SU-DHL-6 (cell line): ENCODE data around the gene CCNF.

Source experiments
- H2AFZ ChIP-seq: fragments of 200-600 bp; sonication (generic); 2 replicates; pipeline ENCODE4 v1.6.1; 2014; ENCODE audit warnings: low read depth, mild to moderate bottlenecking, moderate library complexity, mixed read lengths, antibody characterized with exemption, low read length; ENCODE audit not compliant: severe bottlenecking
- H3F3A ChIP-seq: fragments of 200-600 bp; shearing (Covaris generic); 2 replicates; pipeline ENCODE4 v1.6.0; 2016; ENCODE audit warnings: antibody characterized with exemption, mild to moderate bottlenecking; ENCODE audit not compliant: insufficient read depth
- H3K27ac ChIP-seq: fragments of 200-600 bp; sonication (generic); 2 replicates; pipeline ENCODE4 v1.5.1; 2016; ENCODE audit warnings: low read depth, mild to moderate bottlenecking, low read length, moderate library complexity, mixed read lengths
- H3K27me3 ChIP-seq: fragments of 200-600 bp; sonication (generic), shearing (Covaris generic); 2 replicates; pipeline ENCODE4 v1.6.0; 2014; ENCODE audit warnings: mild to moderate bottlenecking, low read length
- H3K36me3 ChIP-seq: fragments of 200-600 bp; sonication (generic); 2 replicates; pipeline ENCODE4 v1.6.1; 2014; ENCODE audit warnings: mild to moderate bottlenecking, low read length, mixed read lengths
- H3K4me2 ChIP-seq: fragments of 300-600, 200-600 bp; shearing (Covaris generic), sonication (generic); 2 replicates; pipeline ENCODE4 v1.6.0; 2014; ENCODE audit warnings: low read length, low read depth, mild to moderate bottlenecking; ENCODE audit not compliant: poor library complexity, severe bottlenecking
- H3K4me3 ChIP-seq: fragments of 200-600 bp; sonication (generic); 2 replicates; pipeline ENCODE4 v1.5.1; 2014; ENCODE audit warnings: antibody characterized with exemption, low read length, mild to moderate bottlenecking, mixed read lengths; ENCODE audit not compliant: insufficient read depth, poor library complexity, severe bottlenecking
- H3K79me2 ChIP-seq: fragments of 200-600 bp; sonication (generic); 2 replicates; pipeline ENCODE4 v1.6.1; 2014; ENCODE audit warnings: mild to moderate bottlenecking, low read length, moderate library complexity; ENCODE audit not compliant: insufficient read depth
- H3K9ac ChIP-seq: fragments of 200-600 bp; sonication (generic); 2 replicates; pipeline ENCODE4 v1.7.0; 2014; ENCODE audit warnings: mild to moderate bottlenecking, low read length
- H3K9me2 ChIP-seq: fragments of 200-600 bp; sonication (generic); replicated peaks from 2 replicates; pipeline ENCODE4 v1.6.1; 2014; ENCODE audit warnings: low read length; ENCODE audit not compliant: insufficient read depth
- H3K9me3 ChIP-seq: fragments of 200-600 bp; sonication (generic); 2 replicates; pipeline ENCODE4 v1.6.1; 2014; ENCODE audit warnings: low read length, mixed read lengths; ENCODE audit not compliant: insufficient read depth
- H4K20me1 ChIP-seq: fragments of 200-600 bp; sonication (generic); 2 replicates; pipeline ENCODE4 v1.6.1; 2014; ENCODE audit warnings: low read depth, mild to moderate bottlenecking, antibody characterized with exemption, low read length, moderate library complexity, mixed read lengths
- EZH2phosphoT487 ChIP-seq: fragments of 200-600 bp; sonication (generic), shearing (Covaris generic); conservative IDR thresholded peaks from 2 replicates; pipeline ENCODE4 v1.6.1; 2018; ENCODE audit warnings: mild to moderate bottlenecking, antibody characterized with exemption, low read length, moderate library complexity, mixed read lengths
- TF ChIP-seq, protein P1 (sequence below): fragments of 200-600 bp; sonication (generic); IDR thresholded peaks from one replicate; pipeline ENCODE4 v1.5.1; 2017; ENCODE audit warnings: antibody characterized with exemption, mild to moderate bottlenecking, low read length, moderate library complexity; ENCODE audit not compliant: insufficient read depth, poor library complexity, severe bottlenecking

The CCNF gene

GRCh38 chr16:2482708-2483534 is 53.7 kb downstream of the CCNF start:
- Histone ChIP-seq H3K4me2 (no peak overlapping the region), H3K79me2 (no peaks in the 10 kb centered on the region; the same call in 1 of the 2 replicates), H3K27ac (no peak overlapping the region)

GRCh38 chr16:2483939-2484897 is 55.0 kb downstream of the CCNF start:
- Histone ChIP-seq H3F3A (no peaks in the 10 kb centered on the region), H3K9me2 (no peaks in the 10 kb centered on the region), H3K4me2 (no peak overlapping the region), H3K36me3 (no peaks in the 10 kb centered on the region), H3K4me3 (no peak overlapping the region), H3K27ac (no peak overlapping the region), H2AFZ (no peak overlapping the region), H4K20me1 (no peaks in the 10 kb centered on the region), H3K9me3 (no peaks in the 10 kb centered on the region), H3K27me3 (no peaks in the 10 kb centered on the region), H3K9ac (no peak overlapping the region), H3K79me2 (no peaks in the 10 kb centered on the region; the same call in 1 of the 2 replicates)
- TF ChIP-seq EZH2phosphoT487, result no peak
- TF ChIP-seq, protein P1, sequence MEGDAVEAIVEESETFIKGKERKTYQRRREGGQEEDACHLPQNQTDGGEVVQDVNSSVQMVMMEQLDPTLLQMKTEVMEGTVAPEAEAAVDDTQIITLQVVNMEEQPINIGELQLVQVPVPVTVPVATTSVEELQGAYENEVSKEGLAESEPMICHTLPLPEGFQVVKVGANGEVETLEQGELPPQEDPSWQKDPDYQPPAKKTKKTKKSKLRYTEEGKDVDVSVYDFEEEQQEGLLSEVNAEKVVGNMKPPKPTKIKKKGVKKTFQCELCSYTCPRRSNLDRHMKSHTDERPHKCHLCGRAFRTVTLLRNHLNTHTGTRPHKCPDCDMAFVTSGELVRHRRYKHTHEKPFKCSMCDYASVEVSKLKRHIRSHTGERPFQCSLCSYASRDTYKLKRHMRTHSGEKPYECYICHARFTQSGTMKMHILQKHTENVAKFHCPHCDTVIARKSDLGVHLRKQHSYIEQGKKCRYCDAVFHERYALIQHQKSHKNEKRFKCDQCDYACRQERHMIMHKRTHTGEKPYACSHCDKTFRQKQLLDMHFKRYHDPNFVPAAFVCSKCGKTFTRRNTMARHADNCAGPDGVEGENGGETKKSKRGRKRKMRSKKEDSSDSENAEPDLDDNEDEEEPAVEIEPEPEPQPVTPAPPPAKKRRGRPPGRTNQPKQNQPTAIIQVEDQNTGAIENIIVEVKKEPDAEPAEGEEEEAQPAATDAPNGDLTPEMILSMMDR, result no peak

More at GRCh38 chr16:2482708-2483534, 53.7 kb downstream of the CCNF start:
- TF ChIP-seq, protein P1, result no peak
- TF ChIP-seq EZH2phosphoT487, result no peak
- Histone ChIP-seq H2AFZ (no peak overlapping the region), H3K9ac (no peak overlapping the region), H3K36me3 (no peaks in the 10 kb centered on the region), H3F3A (no peaks in the 10 kb centered on the region), H3K27me3 (no peaks in the 10 kb centered on the region), H4K20me1 (no peaks in the 10 kb centered on the region), H3K4me3 (no peak overlapping the region), H3K9me3 (no peaks in the 10 kb centered on the region), H3K9me2 (no peaks in the 10 kb centered on the region)

- Histone ChIP-seq H3K27ac (no peak overlapping the region), H3F3A (no peaks in the 10 kb centered on the region), H3K4me3 (no peak overlapping the region), H2AFZ (no peak overlapping the region), H3K9me3 (no peaks in the 10 kb centered on the region), H3K9ac (no peak overlapping the region), H3K27me3 (no peaks in the 10 kb centered on the region), H3K36me3 (no peaks in the 10 kb centered on the region), H4K20me1 (no peaks in the 10 kb centered on the region), H3K79me2 (no peaks in the 10 kb centered on the region; the same call in 1 of the 2 replicates), H3K9me2 (no peaks in the 10 kb centered on the region), H3K4me2 (no peak overlapping the region)
- TF ChIP-seq, protein P1, result no peak
- no peak for TF ChIP-seq EZH2phosphoT487
These were observed 55.8 kb downstream of the CCNF start for GRCh38 chr16:2484898-2485508.
